Measurements from ENCODE around the gene RGS7BP.

The RGS7BP gene

GRCh38 chr5:64632251-64632650 lies 126.4 kb downstream of the RGS7BP start:
- no peak for DNase-seq (ENCODE audit: low spot score)

DNA sequence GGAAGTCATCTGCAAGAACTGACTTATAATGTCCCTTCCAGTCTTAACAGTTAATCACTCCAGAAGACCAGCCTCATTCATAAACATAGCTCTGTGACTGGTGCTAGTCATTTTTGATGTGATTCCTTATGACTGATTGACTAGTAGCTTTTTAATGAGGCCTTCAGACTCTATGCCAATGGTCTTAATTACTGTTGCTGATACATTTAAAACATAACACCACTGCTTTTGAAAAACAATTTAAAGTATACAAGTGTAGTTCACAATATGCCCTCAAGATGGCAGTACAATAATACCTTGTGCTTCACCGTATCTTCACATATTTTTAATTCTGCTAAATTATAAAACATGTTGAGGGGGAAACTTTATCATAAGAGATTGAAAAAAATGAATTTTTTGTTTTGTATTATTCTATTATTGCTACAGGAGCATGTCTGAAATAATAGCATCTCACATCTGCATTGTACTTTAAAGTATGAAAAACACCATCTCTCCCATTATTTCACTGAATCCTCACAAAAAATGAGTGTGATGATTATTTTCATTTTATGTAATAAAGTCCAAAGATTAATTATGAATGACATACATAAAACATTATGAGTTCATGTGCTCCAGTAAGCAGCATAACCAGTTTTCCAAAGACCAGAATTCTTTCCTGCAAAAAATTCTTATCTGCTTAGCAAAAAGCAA lies 129.3 kb downstream of the RGS7BP start:
- DNase-seq (ENCODE audit: low spot score), result peak; percentile 6

GRCh38 chr5:64637144-64637543 lies 131.3 kb downstream of the RGS7BP start:
- no peak for DNase-seq (ENCODE audit: low spot score)

DNA sequence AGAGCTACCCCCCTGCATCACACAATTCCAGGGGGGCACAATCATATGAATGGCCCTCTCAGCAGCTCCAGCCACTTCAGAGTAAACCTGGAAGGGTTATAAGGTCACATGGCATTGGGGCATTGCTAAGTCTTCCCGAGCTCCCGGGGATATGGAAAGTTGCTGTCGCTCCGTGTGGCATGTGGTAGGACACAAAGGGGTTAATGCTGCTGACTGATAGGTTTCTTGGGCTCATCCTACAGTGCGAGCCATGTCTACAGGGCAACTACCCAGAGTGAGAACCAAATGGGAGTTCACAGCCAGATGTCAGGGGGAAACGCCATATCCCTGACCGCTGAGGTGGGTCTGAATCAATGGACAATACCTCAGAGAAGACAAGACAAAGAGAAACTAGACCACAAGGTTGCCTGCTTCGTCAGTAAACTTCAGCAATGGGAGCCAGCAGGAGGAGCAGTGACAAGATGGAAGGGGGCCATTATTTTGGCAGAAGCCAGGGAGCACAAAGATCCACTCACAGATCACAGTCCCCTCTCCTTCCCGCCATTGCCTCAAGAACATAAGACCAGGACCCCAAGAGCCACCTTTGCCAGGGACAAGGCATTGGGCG lies 132.1 kb downstream of the RGS7BP start:
- no peak for DNase-seq (ENCODE audit: low spot score)

GRCh38 chr5:64644831-64645230 lies 139.0 kb downstream of the RGS7BP start:
- DNase-seq (ENCODE audit: low spot score), result no peak

DNA sequence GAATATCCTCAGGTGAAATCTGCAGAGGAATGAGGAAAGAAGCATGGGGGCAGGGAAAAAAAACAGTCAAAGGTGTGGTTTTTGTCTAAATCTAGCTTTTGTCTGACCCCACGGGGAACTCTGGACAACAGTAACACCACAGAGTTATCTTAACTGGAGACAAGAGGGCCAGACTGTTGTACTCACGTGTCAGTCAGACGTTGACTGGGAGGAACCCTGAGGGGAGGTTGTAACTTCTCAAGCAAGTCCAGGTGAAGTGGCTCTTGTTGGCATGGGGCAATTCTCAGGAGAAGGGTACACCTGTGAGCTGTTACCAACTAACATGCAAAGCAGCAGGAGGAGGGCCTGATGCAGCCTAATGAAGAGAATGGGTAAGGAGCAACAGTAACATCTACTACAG lies 140.4 kb downstream of the RGS7BP start:
- DNase-seq (ENCODE audit: low spot score), result no peak

DNA sequence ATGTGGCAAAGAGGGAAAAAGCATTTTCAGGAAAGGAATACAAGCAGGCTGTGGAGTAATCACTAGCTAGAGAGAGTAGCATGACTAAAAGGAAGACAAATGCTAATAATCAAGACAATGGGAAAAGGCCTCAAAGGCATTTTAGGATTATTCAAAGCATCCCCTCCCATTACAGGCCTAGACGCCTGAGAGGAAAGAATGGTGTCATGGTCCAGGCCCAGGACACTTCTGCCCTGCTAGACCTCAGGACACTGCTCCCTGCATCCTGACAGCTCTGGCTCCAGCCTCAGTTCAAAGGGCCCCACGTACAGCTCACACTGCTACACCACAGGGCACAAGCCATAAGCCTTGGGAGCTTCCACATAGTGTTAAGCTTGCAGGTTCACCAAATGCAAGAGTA lies 143.7 kb downstream of the RGS7BP start:
- DNase-seq (ENCODE audit: low spot score), result no peak

DNA sequence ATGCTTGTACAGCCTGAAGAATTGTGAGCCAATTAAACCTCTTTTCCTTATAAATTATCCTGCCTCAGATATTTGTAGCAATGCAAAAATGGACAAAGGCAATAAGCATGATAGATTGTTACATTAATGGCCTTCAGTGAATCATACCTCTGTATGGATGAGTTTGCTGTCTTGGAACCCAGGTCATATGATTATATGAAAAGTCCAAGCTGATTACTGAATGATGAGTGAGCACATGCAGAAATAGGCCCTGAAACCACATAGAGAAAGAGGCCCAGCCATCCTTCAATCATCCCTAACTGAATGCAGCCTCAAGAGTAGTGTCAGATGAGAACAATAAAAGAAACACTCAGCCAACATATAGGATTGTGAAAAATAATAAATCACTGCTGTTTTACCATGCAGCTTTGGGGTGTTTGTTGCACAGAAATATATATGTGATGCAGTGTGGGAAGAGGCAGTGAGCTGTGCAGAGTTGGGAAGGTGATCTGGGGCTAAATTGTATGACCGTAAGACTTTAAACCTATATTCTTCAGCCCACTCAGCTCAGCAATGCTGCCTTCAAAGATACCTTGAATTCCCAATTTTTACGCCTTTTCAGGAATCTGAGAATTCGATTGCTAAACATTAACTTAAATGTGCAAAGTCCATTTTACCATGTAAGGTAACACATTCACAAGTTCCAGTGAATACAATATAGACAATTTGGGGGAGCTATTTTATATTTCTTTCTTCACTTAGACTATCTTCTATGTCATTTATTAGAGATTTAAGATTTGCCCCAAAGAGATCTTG lies 148.1 kb downstream of the RGS7BP start:
- no peak for DNase-seq (ENCODE audit: low spot score)

DNA sequence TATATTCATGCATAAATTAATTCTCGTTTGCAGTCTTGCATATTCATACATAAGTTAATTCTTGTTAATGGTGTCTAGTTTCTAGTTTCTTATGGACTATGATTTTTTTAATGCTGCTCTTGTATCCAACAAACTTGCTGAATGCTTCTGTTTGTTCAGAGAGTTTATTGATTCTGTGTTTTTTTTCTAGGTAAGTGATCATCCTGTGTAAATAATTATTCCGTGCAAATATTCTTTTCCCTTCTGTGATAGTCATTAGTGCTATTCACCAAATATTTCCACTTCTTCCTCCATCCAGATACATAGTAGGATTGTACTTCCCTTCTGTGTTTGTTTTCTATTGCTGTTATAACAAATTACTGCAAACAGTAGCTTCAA lies 148.7 kb downstream of the RGS7BP start:
- DNase-seq (ENCODE audit: low spot score), result no peak

- no peak for DNase-seq (ENCODE audit: low spot score)
Observed at GRCh38 chr5:64655596-64655995, 149.8 kb downstream of the RGS7BP start.

DNA sequence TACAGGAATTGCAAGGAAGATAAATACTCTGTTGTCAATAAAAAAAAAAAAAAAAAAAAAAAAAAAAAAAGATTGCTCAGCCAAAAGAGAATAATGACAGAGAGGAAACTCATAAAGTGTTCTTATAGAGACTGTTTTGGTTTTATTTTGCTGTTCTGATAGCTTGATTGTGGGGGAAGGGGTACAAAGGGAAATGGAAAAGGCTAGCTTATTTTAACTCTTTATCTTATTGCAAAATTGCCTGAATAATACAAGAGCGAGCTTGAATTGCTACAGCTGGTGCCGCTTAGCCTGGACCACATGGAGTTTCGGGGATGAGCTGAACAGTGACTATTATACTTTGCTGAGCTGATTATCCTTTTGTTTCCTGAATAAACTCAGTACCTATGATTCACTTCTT lies 153.5 kb downstream of the RGS7BP start:
- DNase-seq (ENCODE audit: low spot score), result no peak
